ENCODE measurements around the gene LIPI.

- TF ChIP-seq CTCF (IDR thresholded peaks at IDR 0.05) (no peak), POLR2A (IDR thresholded peaks at IDR 0.05) (no peak), POLR2AphosphoS5 (IDR thresholded peaks at IDR 0.05) (no peak)
Measured at GRCh38 chr21:14076143-14076806, 134.5 kb downstream of the LIPI start.
